Limb (tissue), 2 donors: Measurements from ENCODE around the gene KLHL17.
"Not testable (repeated sequence)": the region's sequence is repeated elsewhere in the genome, so short reads cannot be mapped to it uniquely, and the experiment has no call there.

Experiments
- DNase-seq, 2 donors: peaks; one replicate each; pipeline ENCODE4 v3.0.0-alpha.2; 2016; ENCODE audit errors: extremely low spot score in 2 of 2

The KLHL17 gene

GRCh38 chr1:935751-936231, 24.6 kb upstream of the KLHL17 start:
- peak in 1 of 2 donors; percentile 79 for DNase-seq

- no peak for DNase-seq
These were observed 23.8 kb upstream of the KLHL17 start for GRCh38 chr1:936348-937264.

- no peak for DNase-seq
These were observed 22.9 kb upstream of the KLHL17 start for GRCh38 chr1:937521-937920.

- no peak for DNase-seq
These were observed 22.2 kb upstream of the KLHL17 start for GRCh38 chr1:938088-938683.

GRCh38 chr1:938711-939489, 21.5 kb upstream of the KLHL17 start:
- no peak for DNase-seq

- DNase-seq: no peak
These were observed 20.8 kb upstream of the KLHL17 start for GRCh38 chr1:939511-940106.

DNA sequence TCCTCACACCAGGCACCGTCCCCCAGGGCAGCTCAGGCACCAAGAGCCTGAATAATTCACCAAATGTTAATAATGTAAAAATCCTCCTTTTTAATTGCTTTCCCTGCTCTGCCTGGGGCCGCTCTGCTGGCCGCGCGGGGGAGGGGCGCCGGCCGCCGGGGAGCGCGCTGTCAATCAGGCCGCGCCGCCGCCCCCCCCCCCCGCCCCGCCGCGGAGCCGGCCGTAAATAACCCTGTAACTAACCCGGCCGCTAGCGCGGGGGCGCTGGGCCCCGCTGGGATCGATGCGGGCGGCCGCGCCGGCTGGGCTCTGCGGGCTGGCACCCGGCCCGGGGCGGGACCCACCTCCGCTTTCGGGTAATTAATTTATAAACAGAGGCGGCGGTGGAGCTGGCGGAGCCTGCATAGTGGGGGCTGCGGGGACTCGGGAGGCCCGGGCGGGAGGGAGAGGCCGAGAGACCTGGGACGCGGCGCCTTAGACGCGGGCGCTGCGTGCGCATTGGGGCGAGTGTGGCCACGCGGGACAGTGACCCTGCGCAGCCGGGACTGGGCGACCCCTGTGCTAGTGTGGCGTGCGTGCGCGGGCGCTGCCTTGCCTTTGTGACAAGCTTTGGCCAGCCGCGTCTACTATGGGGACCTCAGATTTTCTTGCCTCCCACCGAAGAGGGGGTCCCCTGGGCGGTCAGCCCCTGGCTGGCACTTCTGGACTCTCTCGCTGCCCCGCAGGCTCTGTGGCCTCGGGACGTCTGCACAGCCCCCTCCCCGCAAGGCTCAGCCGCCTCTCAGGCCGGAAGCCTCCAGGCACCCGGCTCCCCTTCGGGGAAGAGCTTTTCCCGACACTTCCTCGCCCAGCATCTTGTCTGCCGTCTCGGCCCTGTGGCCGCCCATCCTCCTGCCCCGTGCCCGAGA, 20.0 kb upstream of the KLHL17 start:
- DNase-seq: peak; percentile 62 to 89

DNA sequence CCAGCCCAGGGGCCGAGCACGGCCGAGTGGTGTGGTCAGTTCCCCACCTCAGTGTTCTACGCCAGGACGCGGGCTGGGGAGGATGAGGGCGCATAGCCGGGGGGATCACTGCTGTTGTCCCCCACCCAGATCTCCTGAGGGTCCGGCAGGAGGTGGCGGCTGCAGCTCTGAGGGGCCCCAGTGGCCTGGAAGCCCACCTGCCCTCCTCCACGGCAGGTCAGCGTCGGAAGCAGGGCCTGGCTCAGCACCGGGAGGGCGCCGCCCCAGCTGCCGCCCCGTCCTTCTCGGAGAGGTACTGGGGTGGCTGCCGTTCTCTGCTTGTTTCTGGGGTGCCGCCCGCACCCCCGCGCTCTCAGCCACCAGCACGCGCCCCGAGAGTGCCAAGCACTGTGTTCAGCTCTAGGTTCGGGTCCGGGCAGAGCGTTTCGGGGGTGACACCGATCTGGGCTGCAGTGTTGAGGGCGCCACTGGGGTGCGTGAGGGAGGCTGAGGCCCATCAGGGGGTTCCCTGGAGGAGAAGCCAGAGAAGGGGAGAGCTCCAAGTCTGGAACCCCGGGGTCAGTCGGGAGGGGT, 19.3 kb upstream of the KLHL17 start:
- no peak for DNase-seq

- peak; percentile 79 to 88 for DNase-seq
These were observed 18.6 kb upstream of the KLHL17 start for GRCh38 chr1:941588-942383.

DNA sequence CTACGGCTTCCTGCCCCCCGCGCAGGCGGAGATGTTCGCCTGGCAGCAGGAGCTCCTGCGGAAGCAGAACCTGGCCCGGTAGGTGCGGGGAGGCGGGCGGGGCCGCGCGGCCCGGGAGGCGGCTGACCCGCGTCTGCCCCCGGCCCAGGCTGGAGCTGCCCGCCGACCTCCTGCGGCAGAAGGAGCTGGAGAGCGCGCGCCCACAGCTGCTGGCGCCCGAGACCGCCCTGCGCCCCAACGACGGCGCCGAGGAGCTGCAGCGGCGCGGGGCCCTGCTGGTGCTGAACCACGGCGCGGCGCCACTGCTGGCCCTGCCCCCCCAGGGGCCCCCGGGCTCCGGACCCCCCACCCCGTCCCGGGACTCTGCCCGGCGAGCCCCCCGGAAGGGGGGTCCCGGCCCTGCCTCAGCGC, 18.0 kb upstream of the KLHL17 start:
- DNase-seq: no peak

DNA sequence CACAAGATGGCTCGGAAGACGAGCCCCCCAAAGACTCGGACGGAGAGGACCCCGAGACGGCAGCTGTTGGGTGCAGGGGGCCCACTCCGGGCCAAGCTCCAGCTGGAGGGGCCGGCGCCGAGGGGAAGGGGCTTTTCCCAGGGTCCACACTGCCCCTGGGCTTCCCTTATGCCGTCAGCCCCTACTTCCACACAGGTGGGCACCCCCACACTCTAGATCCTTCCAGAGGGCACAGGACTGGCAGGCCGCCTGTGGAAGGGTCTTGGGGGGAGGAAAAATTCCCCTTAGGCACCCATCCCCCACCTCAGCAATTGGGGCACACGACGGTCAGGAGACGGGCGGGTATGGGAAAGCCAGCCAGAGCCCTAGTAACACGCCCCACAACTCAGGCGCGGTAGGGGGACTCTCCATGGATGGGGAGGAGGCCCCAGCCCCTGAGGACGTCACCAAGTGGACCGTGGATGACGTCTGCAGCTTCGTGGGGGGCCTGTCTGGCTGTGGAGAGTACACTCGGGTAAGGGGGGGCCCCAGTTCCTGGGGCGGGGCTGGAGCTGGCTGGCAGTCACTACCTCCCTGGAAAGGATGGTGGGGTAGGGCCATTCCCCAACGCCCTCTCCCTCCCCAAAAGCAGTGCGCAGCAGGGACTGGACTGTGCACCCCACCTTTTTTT, 17.4 kb upstream of the KLHL17 start:
- DNase-seq: peak in 1 of 2 donors; percentile 76

- DNase-seq: no peak
These were observed 16.6 kb upstream of the KLHL17 start for GRCh38 chr1:943545-944340.

DNA sequence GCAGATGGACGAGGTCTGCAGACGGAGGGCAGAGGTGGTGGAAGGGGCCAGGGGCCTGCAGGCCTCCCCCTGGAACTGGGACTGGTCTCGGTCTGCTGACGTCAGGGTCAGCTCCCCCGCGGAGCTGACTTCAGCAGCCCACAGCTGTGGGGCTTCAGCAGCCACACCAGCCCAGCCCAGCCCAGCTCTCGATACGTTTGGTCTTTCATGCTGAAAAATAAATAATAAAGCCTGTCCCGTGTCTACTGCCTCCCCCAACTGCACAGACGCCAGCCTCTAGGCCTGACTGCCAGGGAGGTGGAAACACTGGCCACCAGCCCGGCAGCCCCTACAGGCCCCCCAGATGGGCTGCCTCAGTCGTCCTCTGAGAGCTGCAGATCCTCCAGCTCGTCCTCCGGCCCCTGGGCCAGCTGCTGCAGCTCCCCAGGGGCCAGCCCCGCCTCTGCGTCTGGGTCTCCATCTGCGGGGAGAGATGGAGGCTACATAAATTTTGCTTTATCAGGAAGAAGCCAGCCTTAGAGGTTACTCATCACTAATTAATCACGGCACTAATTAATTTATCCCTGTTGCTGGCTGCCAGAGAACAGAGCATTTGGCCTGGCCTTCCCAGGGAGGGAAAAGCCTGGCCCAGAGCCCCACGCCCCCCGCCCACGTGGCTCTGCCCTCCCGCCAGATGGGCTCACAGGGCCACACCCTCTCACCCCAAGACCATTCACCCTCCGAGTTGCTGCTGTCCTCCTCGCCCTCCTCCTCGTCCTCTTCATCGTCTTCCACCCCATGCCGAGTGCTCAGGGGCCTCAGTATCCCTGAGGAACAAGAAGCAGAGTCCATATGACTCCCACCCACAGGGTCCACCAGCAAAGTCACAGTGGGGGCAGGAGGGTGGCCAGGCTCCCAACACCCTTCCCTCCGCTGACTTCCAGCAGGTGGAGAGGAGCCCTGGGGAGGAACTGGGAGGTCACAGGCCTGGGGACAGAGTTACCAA, 15.8 kb upstream of the KLHL17 start:
- no peak for DNase-seq

DNA sequence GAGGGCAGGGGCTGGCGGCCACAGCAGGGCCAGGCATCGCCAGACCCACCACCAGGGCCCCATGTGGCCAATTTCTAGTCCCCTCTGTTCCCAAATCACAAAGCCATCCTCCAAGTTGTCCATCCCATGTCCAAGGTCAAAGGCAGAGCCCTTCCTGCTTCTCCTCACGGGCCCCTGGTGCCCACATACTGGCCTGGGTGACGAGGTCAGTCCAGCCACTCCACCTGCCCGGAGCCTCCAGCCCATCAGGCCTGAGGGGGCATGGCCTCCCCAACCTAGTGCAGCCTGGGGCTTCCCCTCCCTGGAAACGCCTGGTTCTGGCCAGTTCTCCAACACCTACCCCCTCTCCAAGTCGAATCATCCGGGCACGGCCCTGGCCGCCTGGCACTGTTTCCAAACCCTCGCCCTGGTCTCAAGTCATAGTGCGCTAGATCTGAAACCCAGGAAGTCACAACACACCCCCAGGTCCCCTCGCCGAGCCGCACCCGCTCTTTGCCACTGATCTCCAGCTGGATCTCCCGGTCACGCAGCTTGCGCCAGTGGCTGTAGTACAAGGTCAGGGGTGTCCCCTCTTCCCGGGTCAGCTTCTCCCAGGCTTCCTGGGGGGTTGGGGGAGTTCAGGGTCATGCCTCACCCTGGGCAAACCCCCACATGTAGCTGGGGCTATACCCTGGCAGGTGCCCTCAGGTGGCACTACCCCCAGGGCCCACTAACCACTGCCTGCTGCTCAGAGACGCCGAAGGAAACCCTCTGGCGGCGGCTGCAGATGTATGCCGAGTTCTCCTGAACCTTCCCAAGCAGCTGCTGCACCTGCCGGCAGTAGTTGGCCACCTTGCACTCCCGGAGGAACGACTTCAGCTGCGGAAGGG, 14.5 kb upstream of the KLHL17 start:
- no peak for DNase-seq

- not testable (repeated sequence) for DNase-seq
These were observed 13.6 kb upstream of the KLHL17 start for GRCh38 chr1:946811-947210.

DNA sequence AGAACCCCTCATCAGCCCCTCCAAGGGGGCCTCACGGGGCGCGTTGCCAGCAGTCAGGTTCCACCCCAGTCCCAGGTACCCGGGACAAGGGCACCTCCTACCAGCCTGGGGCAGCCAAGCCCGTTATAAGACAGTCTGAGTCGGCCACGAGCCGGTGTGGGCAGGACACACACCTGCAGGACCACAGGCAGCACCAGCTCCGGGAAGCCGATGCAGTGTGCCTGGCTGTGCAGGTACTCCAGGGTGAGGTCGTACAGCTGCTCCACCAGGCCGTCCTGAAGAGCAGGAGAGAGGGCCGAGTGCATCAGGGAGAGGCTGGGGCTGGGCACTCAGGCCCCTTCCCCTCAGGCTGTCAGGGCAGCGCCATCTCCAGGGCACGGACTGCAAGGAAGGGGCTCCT, 12.4 kb upstream of the KLHL17 start:
- DNase-seq: no peak
